Activated T-cell treated with anti-CD3 and anti-CD28 coated beads, Interleukin-2, amount 50 U/mL, for 4 hours (primary cell): ENCODE measurements around the gene AKR7A3. TPM values are rescaled to one million over a fixed set of nuclear protein-coding genes. Genes with fewer than 3 reads are reported as not detected.
A peak's percentile ranks its signal among the peaks of the same experiment; 100 is the strongest.

Experiments
- ATAC-seq, 2 donors: fragments of 200-7000 bp; cut with Tn5 transposase; one replicate each; pipeline ENCODE4 v1.10.0; 2021
- DNase-seq: peaks from one replicate; pipeline ENCODE4 v3.0.0-alpha.2; 2020
- H3K27me3 Mint-ChIP-seq: one replicate; pipeline ENCODE4 v1.8.0; 2021; ENCODE audit warnings: low read depth, mixed read lengths
- H3K36me3 Mint-ChIP-seq: one replicate; pipeline ENCODE4 v1.8.0; 2022; ENCODE audit warnings: mixed read lengths; ENCODE audit not compliant: insufficient read depth
- H3K4me1 Mint-ChIP-seq: one replicate; pipeline ENCODE4 v1.8.0; 2021; ENCODE audit warnings: low read depth, mixed read lengths
- H3K4me3 Mint-ChIP-seq: one replicate; pipeline ENCODE4 v1.8.0; 2021; ENCODE audit warnings: mild to moderate bottlenecking, moderate library complexity, mixed read lengths
- H3K9me3 Mint-ChIP-seq: one replicate; pipeline ENCODE4 v1.8.0; 2021; ENCODE audit warnings: mixed read lengths
- total RNA-seq, 3 donors: library from RNA; stranded (reverse); gene quantifications; one replicate each; pipeline ENCODE4 v1.2.1, GENCODE V29; 2021

AKR7A3 gene
- total RNA-seq, 3 donors from 2014 or later = 0.53 to 1.3 (median 1.0) TPM

- peaks cover 2% of the 10 kb centered on the region for H3K36me3 Mint-ChIP-seq
- no peak for ATAC-seq
- no peaks in the 10 kb centered on the region for H3K9me3 Mint-ChIP-seq
- no peak for DNase-seq
- no peaks in the 10 kb centered on the region for H3K4me1 Mint-ChIP-seq
- no peak overlapping the region for H3K4me3 Mint-ChIP-seq
- no peaks in the 10 kb centered on the region for H3K27me3 Mint-ChIP-seq
Measured at GRCh38 chr1:19325958-19326747, 37.6 kb upstream of the AKR7A3 start.

GRCh38 chr1:19325368-19325957 is 36.9 kb upstream of the AKR7A3 start:
- Mint-ChIP-seq H3K9me3 (no peaks in the 10 kb centered on the region), H3K4me3 (no peak overlapping the region), H3K4me1 (no peaks in the 10 kb centered on the region), H3K27me3 (no peaks in the 10 kb centered on the region), H3K36me3 (peaks cover 6% of the 10 kb centered on the region)
- peak; percentile 4 to 19 for ATAC-seq
- DNase-seq = no peak

GRCh38 chr1:19324665-19324990 is 36.1 kb upstream of the AKR7A3 start:
- H3K4me3 Mint-ChIP-seq = no peak overlapping the region
- DNase-seq (no peak), ATAC-seq (no peak)
- H3K27me3 Mint-ChIP-seq = no peaks in the 10 kb centered on the region
- H3K36me3 Mint-ChIP-seq = peaks cover 6% of the 10 kb centered on the region
- no peaks in the 10 kb centered on the region for H3K9me3 Mint-ChIP-seq
- H3K4me1 Mint-ChIP-seq = no peaks in the 10 kb centered on the region

- ATAC-seq (no peak), DNase-seq (no peak)
- no peaks in the 10 kb centered on the region for H3K9me3 Mint-ChIP-seq
- no peaks in the 10 kb centered on the region for H3K4me1 Mint-ChIP-seq
- H3K27me3 Mint-ChIP-seq = no peaks in the 10 kb centered on the region
- peaks cover 6% of the 10 kb centered on the region for H3K36me3 Mint-ChIP-seq
- H3K4me3 Mint-ChIP-seq = no peak overlapping the region
Measured at GRCh38 chr1:19323987-19324664, 35.6 kb upstream of the AKR7A3 start.

GRCh38 chr1:19322481-19322880 is 33.9 kb upstream of the AKR7A3 start:
- H3K27me3 Mint-ChIP-seq = no peaks in the 10 kb centered on the region
- peaks cover 6% of the 10 kb centered on the region for H3K36me3 Mint-ChIP-seq
- ATAC-seq (no peak), DNase-seq (no peak)
- H3K9me3 Mint-ChIP-seq = no peaks in the 10 kb centered on the region
- no peak overlapping the region for H3K4me3 Mint-ChIP-seq
- no peaks in the 10 kb centered on the region for H3K4me1 Mint-ChIP-seq

- ATAC-seq = no peak
- H3K4me1 Mint-ChIP-seq = peaks cover 4% of the 10 kb centered on the region
- no peaks in the 10 kb centered on the region for H3K27me3 Mint-ChIP-seq
- H3K4me3 Mint-ChIP-seq = no peak overlapping the region
- H3K36me3 Mint-ChIP-seq = peaks cover 6% of the 10 kb centered on the region
- no peaks in the 10 kb centered on the region for H3K9me3 Mint-ChIP-seq
- DNase-seq = no peak
Measured at GRCh38 chr1:19321071-19321470, 32.5 kb upstream of the AKR7A3 start.

- ATAC-seq = no peak
- H3K27me3 Mint-ChIP-seq = no peaks in the 10 kb centered on the region
Measured at GRCh38 chr1:19319196-19319595, 30.6 kb upstream of the AKR7A3 start.

GRCh38 chr1:19317126-19317910 is 28.7 kb upstream of the AKR7A3 start:
- H3K4me1 Mint-ChIP-seq = peaks cover 20% of the 10 kb centered on the region
- DNase-seq (no peak), ATAC-seq (no peak)
- H3K9me3 Mint-ChIP-seq = no peaks in the 10 kb centered on the region
- no peak overlapping the region for H3K4me3 Mint-ChIP-seq
- H3K36me3 Mint-ChIP-seq = peaks cover 6% of the 10 kb centered on the region
- H3K27me3 Mint-ChIP-seq = no peaks in the 10 kb centered on the region

More at GRCh38 chr1:19319196-19319595, 30.6 kb upstream of the AKR7A3 start:
- H3K4me1 Mint-ChIP-seq = peaks cover 9% of the 10 kb centered on the region
- DNase-seq = no peak
- H3K36me3 Mint-ChIP-seq = peaks cover 6% of the 10 kb centered on the region
- H3K9me3 Mint-ChIP-seq = no peaks in the 10 kb centered on the region
- no peak overlapping the region for H3K4me3 Mint-ChIP-seq

GRCh38 chr1:19315378-19316198 is 27.0 kb upstream of the AKR7A3 start:
- H3K9me3 Mint-ChIP-seq = no peaks in the 10 kb centered on the region
- no peak overlapping the region for H3K4me3 Mint-ChIP-seq
- peaks cover 28% of the 10 kb centered on the region for H3K4me1 Mint-ChIP-seq
- ATAC-seq = no peak
- H3K36me3 Mint-ChIP-seq = no peaks in the 10 kb centered on the region
- DNase-seq = no peak
- H3K27me3 Mint-ChIP-seq = no peaks in the 10 kb centered on the region

GRCh38 chr1:19313961-19314882 is 25.7 kb upstream of the AKR7A3 start:
- Mint-ChIP-seq H3K9me3 (no peaks in the 10 kb centered on the region), H3K4me1 (peaks cover 34% of the 10 kb centered on the region), H3K4me3 (no peak overlapping the region), H3K27me3 (no peaks in the 10 kb centered on the region), H3K36me3 (no peaks in the 10 kb centered on the region)
- DNase-seq (no peak), ATAC-seq (no peak)

GRCh38 chr1:19313636-19313959 is 25.0 kb upstream of the AKR7A3 start:
- DNase-seq (no peak), ATAC-seq (no peak)
- H3K9me3 Mint-ChIP-seq = no peaks in the 10 kb centered on the region
- peaks cover 38% of the 10 kb centered on the region for H3K4me1 Mint-ChIP-seq
- H3K4me3 Mint-ChIP-seq = peak overlapping the region; percentile 82
- peaks cover 3% of the 10 kb centered on the region for H3K36me3 Mint-ChIP-seq
- H3K27me3 Mint-ChIP-seq = no peaks in the 10 kb centered on the region

- ATAC-seq (no peak), DNase-seq (no peak)
- H3K9me3 Mint-ChIP-seq = no peaks in the 10 kb centered on the region
- peaks cover 4% of the 10 kb centered on the region for H3K36me3 Mint-ChIP-seq
- H3K4me1 Mint-ChIP-seq = peaks cover 38% of the 10 kb centered on the region
- H3K4me3 Mint-ChIP-seq = peak overlapping the region; percentile 82
- no peaks in the 10 kb centered on the region for H3K27me3 Mint-ChIP-seq
Measured at GRCh38 chr1:19312782-19313635, 24.4 kb upstream of the AKR7A3 start.
